OCI-LY7 (cell line): ENCODE measurements around the gene AQP12A. TPM values are rescaled to one million over a fixed set of nuclear protein-coding genes. Genes with fewer than 3 reads are reported as not detected.

Experiments
- BruUV-seq: library from RNA; stranded (reverse); fragments of 400-500 nt; replicated peaks from 2 replicates; lab custom pipeline; 2021; lab: Mats Ljungman, UMichigan
- CTCF ChIA-PET: fragments of 300-600 bp; sonication (Branson Sonifier 250); formaldehyde crosslinking; loops from one replicate; lab custom pipeline; 2022; ENCODE audit warnings: antibody characterized with exemption; ENCODE audit not compliant: unreplicated experiment; lab: Charles Lee
- POLR2A ChIA-PET: fragments of 300-600 bp; sonication (Branson Sonifier 250); formaldehyde crosslinking; loops from one replicate; lab custom pipeline; 2022; ENCODE audit warnings: antibody characterized with exemption; lab: Charles Lee
- DNase-seq: peaks from one replicate; pipeline ENCODE4 v3.0.0-alpha.2; 2015; ENCODE audit warnings: low spot score
- H2AFZ ChIP-seq: fragments of 200-600 bp; sonication (generic), shearing (Covaris generic); 2 replicates; pipeline ENCODE4 v1.6.1; 2014; ENCODE audit warnings: mild to moderate bottlenecking, antibody characterized with exemption, low read length, moderate library complexity
- H3K27ac ChIP-seq: fragments of 200-600 bp; sonication (generic); 2 replicates; pipeline ENCODE4 v1.5.1; 2014; ENCODE audit warnings: mixed run types, low read depth, mild to moderate bottlenecking, moderate library complexity, low read length, inconsistent platforms; ENCODE audit not compliant: poor library complexity, severe bottlenecking
- H3K36me3 ChIP-seq: fragments of 200-600 bp; sonication (generic); 2 replicates; pipeline ENCODE4 v1.6.1; 2014; ENCODE audit warnings: mild to moderate bottlenecking, antibody characterized with exemption, low read length, moderate library complexity, mixed read lengths; ENCODE audit not compliant: insufficient read depth
- H3K4me1 ChIP-seq: fragments of 200-600 bp; sonication (generic); 2 replicates; pipeline ENCODE4 v1.5.1; 2014; ENCODE audit warnings: mild to moderate bottlenecking, low read length; ENCODE audit not compliant: insufficient read depth, poor library complexity, severe bottlenecking
- H3K4me2 ChIP-seq: fragments of 200-600 bp; sonication (generic); 2 replicates; pipeline ENCODE4 v1.6.1; 2014; ENCODE audit warnings: mild to moderate bottlenecking, low read length
- H3K4me3 ChIP-seq: fragments of 200-600 bp; sonication (generic); 2 replicates; pipeline ENCODE4 v1.5.1; 2014; ENCODE audit warnings: mild to moderate bottlenecking, low read depth, low read length; ENCODE audit not compliant: poor library complexity, severe bottlenecking
- H3K79me2 ChIP-seq: fragments of 200-600 bp; sonication (generic); 2 replicates; pipeline ENCODE4 v1.6.1; 2016; ENCODE audit warnings: low read depth, mild to moderate bottlenecking, low read length, moderate library complexity, mixed read lengths; ENCODE audit not compliant: insufficient read depth
- H3K9me2 ChIP-seq: fragments of 200-600 bp; sonication (generic); 2 replicates; pipeline ENCODE4 v1.6.1; 2016; ENCODE audit warnings: mild to moderate bottlenecking, low read length, mixed read lengths; ENCODE audit not compliant: insufficient read depth
- H3K9me3 ChIP-seq: fragments of 200-600 bp; sonication (generic); 2 replicates; pipeline ENCODE4 v1.6.1; 2014; ENCODE audit warnings: mild to moderate bottlenecking, mixed run types, low read length, mixed read lengths
- H4K20me1 ChIP-seq: fragments of 200-600 bp; sonication (generic); 2 replicates; pipeline ENCODE4 v1.6.1; 2014; ENCODE audit warnings: mild to moderate bottlenecking, antibody characterized with exemption, low read length, moderate library complexity, mixed read lengths; ENCODE audit not compliant: insufficient read depth
- CTCF ChIP-seq: fragments of 200-600 bp; sonication (generic); conservative IDR thresholded peaks from 2 replicates; pipeline ENCODE4 v1.5.1; 2014; ENCODE audit warnings: mild to moderate bottlenecking, antibody characterized with exemption, low read length, moderate library complexity, mixed read lengths
- EZH2phosphoT487 ChIP-seq: fragments of 200-600 bp; sonication (generic); IDR thresholded peaks from 2 replicates; pipeline ENCODE4 v1.6.1; 2018; ENCODE audit warnings: low read depth, borderline replicate concordance, mild to moderate bottlenecking, mixed run types, antibody characterized with exemption, low read length, moderate library complexity, mixed read lengths
- intact Hi-C: fragments of 100-400 bp; cut with micrococcal nuclease; formaldehyde crosslinking; loops from one replicate; pipeline ENCODE4 v1.10.0; 2022; ENCODE audit not compliant: unreplicated experiment
- total RNA-seq, 2 experiments: library from RNA; depleted of rRNA in 1 of 2; stranded (reverse); fragments of >200 nt in 1 of 2; shearing (Covaris generic) in 1 of 2; gene quantifications; 2 replicates each; pipeline ENCODE4 v1.2.3, GENCODE V29; 2014 to 2022

AQP12A gene
- total RNA-seq, 2 experiments from 2014 or later: not detected

- H3K79me2 ChIP-seq: no peaks in the 10 kb centered on the region
- TF ChIP-seq CTCF (no peak), EZH2phosphoT487 (no peak)
- no peaks in the 10 kb centered on the region for H3K9me2 ChIP-seq
- no TSS peak for BruUV-seq
- ChIA-PET CTCF (no interaction called here), POLR2A (no interaction called here)
- no peak overlapping the region for H3K4me3 ChIP-seq
- no peaks in the 10 kb centered on the region for H3K36me3 ChIP-seq
- no peaks in the 10 kb centered on the region for H3K9me3 ChIP-seq
- no peak overlapping the region for H2AFZ ChIP-seq
- H3K27ac ChIP-seq: no peak overlapping the region
- no peaks in the 10 kb centered on the region for H4K20me1 ChIP-seq
- intact Hi-C loops: no loop called here
- H3K4me1 ChIP-seq: no peaks in the 10 kb centered on the region
- H3K4me2 ChIP-seq: no peak overlapping the region
- no peak for DNase-seq
These were observed 28.2 kb downstream of the AQP12A start for GRCh38 chr2:240719676-240720545.

GRCh38 chr2:240720686-240721595 is 29.3 kb downstream of the AQP12A start:
- Histone ChIP-seq H3K4me2 (no peak overlapping the region), H4K20me1 (no peaks in the 10 kb centered on the region), H3K9me3 (no peaks in the 10 kb centered on the region), H3K27ac (no peak overlapping the region), H3K4me3 (no peak overlapping the region), H2AFZ (no peak overlapping the region), H3K36me3 (no peaks in the 10 kb centered on the region), H3K4me1 (no peaks in the 10 kb centered on the region), H3K79me2 (no peaks in the 10 kb centered on the region), H3K9me2 (no peaks in the 10 kb centered on the region)
- BruUV-seq: no TSS peak
- ChIA-PET CTCF (no interaction called here), POLR2A (no interaction called here)
- intact Hi-C loops: no loop called here
- TF ChIP-seq EZH2phosphoT487 (no peak), CTCF (no peak)
- DNase-seq: no peak
